ENCODE data around the gene USP6NL.
A peak's percentile ranks its signal among the peaks of the same experiment; 100 is the strongest.

USP6NL gene

DNA sequence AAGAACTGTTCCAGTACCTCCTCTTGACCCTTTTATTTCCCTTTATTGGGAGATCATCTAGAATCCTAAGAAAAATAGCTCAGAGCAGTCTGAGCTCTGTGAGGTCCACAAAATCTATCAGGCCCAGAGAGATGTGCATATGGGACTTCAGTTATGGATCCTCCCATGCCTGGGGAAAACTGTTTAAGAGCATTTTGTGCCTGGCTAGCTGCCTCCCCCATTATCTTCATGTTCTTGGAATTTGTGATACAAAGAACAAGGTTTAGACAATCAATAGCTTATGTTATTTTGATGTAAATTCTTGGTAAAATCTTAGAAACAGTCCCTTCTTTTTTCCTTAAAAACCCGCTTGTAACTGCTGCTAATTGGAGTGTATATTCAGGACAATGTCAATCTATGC is 75.2 kb downstream of the USP6NL start:
- H3K4me3 ChIP-seq (ENCODE audit: control insufficient read depth, low read depth, low read length) = no peak overlapping the region
- no peak for DNase-seq (ENCODE audit: low read depth)
- TF ChIP-seq CTCF (IDR thresholded peaks at IDR 0.05; ENCODE audit: control insufficient read depth, insufficient read depth, low read depth, low read length, missing control alignments) = no peak

DNA sequence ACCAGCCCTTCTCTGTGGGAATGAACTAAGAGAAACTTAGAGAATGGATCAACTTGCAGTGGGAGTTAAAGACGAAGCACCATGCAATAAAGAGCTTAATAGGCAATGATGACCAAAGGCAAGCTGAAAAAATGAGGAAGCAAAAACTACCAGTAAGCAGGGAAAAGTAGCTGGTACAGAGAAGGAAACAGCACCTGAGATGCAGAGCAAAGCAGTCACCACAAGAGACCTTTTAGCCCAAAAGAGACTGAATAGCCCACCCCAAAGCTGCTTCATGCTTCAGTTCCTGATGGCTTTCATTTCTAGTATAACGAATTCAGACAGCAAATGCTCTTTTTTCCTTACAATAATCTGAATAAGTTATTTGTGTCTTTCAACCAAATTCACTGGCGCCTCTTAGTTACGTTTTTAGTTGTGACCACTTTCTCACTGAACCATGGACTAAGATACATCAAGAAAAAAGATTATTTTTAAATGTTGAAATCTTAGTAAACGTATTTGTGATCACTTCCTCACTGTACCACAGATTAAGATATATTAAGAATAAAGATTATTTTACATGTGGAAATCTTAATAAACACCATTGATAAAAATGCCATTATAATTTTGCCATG is 76.0 kb downstream of the USP6NL start:
- no peak for DNase-seq (ENCODE audit: low read depth)
- no peak for TF ChIP-seq CTCF (IDR thresholded peaks at IDR 0.05; ENCODE audit: control insufficient read depth, insufficient read depth, low read depth, low read length, missing control alignments)
- no peak overlapping the region for H3K4me3 ChIP-seq (ENCODE audit: control insufficient read depth, low read depth, low read length)

DNA sequence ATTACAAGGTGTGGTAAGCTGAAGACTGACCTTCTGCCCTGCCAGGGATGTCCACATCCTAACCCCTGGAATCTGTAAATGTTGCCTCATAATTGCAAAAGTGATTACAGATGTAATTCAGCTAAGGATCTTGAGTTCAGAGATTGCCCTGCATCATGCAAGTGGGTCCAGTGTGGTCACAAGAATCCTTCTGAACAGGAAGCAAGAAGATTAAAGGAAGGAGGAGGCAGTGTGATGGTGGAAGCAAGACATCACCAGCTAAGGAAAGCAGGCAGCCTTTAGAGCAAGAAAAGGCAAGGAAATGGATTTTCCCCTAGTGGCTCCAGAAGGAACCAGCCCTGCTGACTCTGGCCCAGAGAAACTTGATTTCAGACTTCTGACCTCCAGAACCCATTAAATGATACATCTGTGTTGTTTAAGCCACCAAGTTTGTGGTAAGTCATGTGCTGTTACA is 78.1 kb downstream of the USP6NL start:
- H3K4me3 ChIP-seq (ENCODE audit: control insufficient read depth, low read depth, low read length) = no peak overlapping the region
- DNase-seq (ENCODE audit: low read depth) = no peak
- peak; percentile 43 for TF ChIP-seq CTCF (IDR thresholded peaks at IDR 0.05; ENCODE audit: control insufficient read depth, insufficient read depth, low read depth, low read length, missing control alignments)

- DNase-seq (ENCODE audit: low read depth) = no peak
- TF ChIP-seq CTCF (IDR thresholded peaks at IDR 0.05; ENCODE audit: control insufficient read depth, insufficient read depth, low read depth, low read length, missing control alignments) = no peak
- no peak overlapping the region for H3K4me3 ChIP-seq (ENCODE audit: control insufficient read depth, low read depth, low read length)
Observed at GRCh38 chr10:11532306-11532705, 79.1 kb downstream of the USP6NL start.

GRCh38 chr10:11530806-11531205 is 80.6 kb downstream of the USP6NL start:
- H3K4me3 ChIP-seq (ENCODE audit: control insufficient read depth, low read depth, low read length) = no peak overlapping the region
- DNase-seq (ENCODE audit: low read depth) = no peak
- no peak for TF ChIP-seq CTCF (IDR thresholded peaks at IDR 0.05; ENCODE audit: control insufficient read depth, insufficient read depth, low read depth, low read length, missing control alignments)

GRCh38 chr10:11529276-11529903 is 82.1 kb downstream of the USP6NL start:
- H3K4me3 ChIP-seq (ENCODE audit: control insufficient read depth, low read depth, low read length) = no peak overlapping the region
- TF ChIP-seq CTCF (IDR thresholded peaks at IDR 0.05; ENCODE audit: control insufficient read depth, insufficient read depth, low read depth, low read length, missing control alignments) = no peak
- DNase-seq (ENCODE audit: low read depth) = no peak
